Stimulated activated naive B cell treated with anti-CD40 and anti-IgM and Interleukin-4, amounts not matched to agents 10 μg/mL and 1 μg/mL and 100 μg/mL, for 72 hours (primary cell): ENCODE data around the gene HS6ST1.

ENCODE experiments used
- ATAC-seq, 2 donors: fragments of 150-1000 bp; cut with Tn5 transposase; replicated peaks; 2 replicates each; pipeline ENCODE4 v1.10.0; 2021; ENCODE audit warnings: moderate library complexity in 1 of 2
- DNase-seq: peaks from one replicate; pipeline ENCODE4 v3.0.0; 2021
- H3K27ac Mint-ChIP-seq: one replicate; pipeline ENCODE4 v1.8.0; 2022; ENCODE audit warnings: mild to moderate bottlenecking, mixed read lengths
- H3K27me3 Mint-ChIP-seq, 2 donors: one replicate each; pipeline ENCODE4 v1.8.0; 2022; ENCODE audit warnings: mixed read lengths in 2 of 2
- H3K36me3 Mint-ChIP-seq, 2 donors: one replicate each; pipeline ENCODE4 v1.8.0; 2022; ENCODE audit warnings: mixed read lengths in 2 of 2, mild to moderate bottlenecking in 1 of 2
- H3K4me1 Mint-ChIP-seq, 2 donors: one replicate each; pipeline ENCODE4 v1.8.0; 2022; ENCODE audit warnings: mixed read lengths in 2 of 2, mild to moderate bottlenecking in 1 of 2
- H3K4me3 Mint-ChIP-seq, 2 donors: one replicate each; pipeline ENCODE4 v1.8.0; 2022; ENCODE audit warnings: mild to moderate bottlenecking in 2 of 2, mixed read lengths in 2 of 2, moderate library complexity in 1 of 2
- H3K9me3 Mint-ChIP-seq, 2 donors: one replicate each; pipeline ENCODE4 v1.8.0; 2022; ENCODE audit warnings: mixed read lengths in 2 of 2, mild to moderate bottlenecking in 1 of 2

HS6ST1 gene

GRCh38 chr2:128357506-128358370 lies 39.1 kb upstream of the HS6ST1 start:
- H3K9me3 Mint-ChIP-seq, result no peaks in the 10 kb centered on the region
- H3K4me1 Mint-ChIP-seq, result no peaks in the 10 kb centered on the region
- ATAC-seq, result no peak
- no peak overlapping the region for H3K4me3 Mint-ChIP-seq
- H3K36me3 Mint-ChIP-seq, result peaks cover 0 to 4% of the 10 kb centered on the region in 2 donors
- H3K27me3 Mint-ChIP-seq, result no peaks in the 10 kb centered on the region
- H3K27ac Mint-ChIP-seq, result no peak overlapping the region
- no peak for DNase-seq

- H3K27ac Mint-ChIP-seq, result no peak overlapping the region
- no peak for ATAC-seq
- no peaks in the 10 kb centered on the region for H3K27me3 Mint-ChIP-seq
These were observed 37.5 kb upstream of the HS6ST1 start for GRCh38 chr2:128356127-128356526.

GRCh38 chr2:128354726-128355470 lies 36.2 kb upstream of the HS6ST1 start:
- H3K4me1 Mint-ChIP-seq, result no peaks in the 10 kb centered on the region
- no peak for DNase-seq
- ATAC-seq, result no peak
- H3K27me3 Mint-ChIP-seq, result no peaks in the 10 kb centered on the region
- H3K4me3 Mint-ChIP-seq, result no peak overlapping the region
- H3K9me3 Mint-ChIP-seq, result peaks cover 10 to 13% of the 10 kb centered on the region in 2 donors
- H3K27ac Mint-ChIP-seq, result no peak overlapping the region
- H3K36me3 Mint-ChIP-seq, result peaks cover 10 to 13% of the 10 kb centered on the region in 2 donors

More at GRCh38 chr2:128356127-128356526, 37.5 kb upstream of the HS6ST1 start:
- Mint-ChIP-seq H3K4me3 (no peak overlapping the region), H3K4me1 (no peaks in the 10 kb centered on the region), H3K9me3 (peaks cover 4 to 6% of the 10 kb centered on the region in 2 donors), H3K36me3 (peaks cover 8 to 11% of the 10 kb centered on the region in 2 donors)
- no peak for DNase-seq

- ATAC-seq (no peak), DNase-seq (no peak)
- no peaks in the 10 kb centered on the region for H3K27me3 Mint-ChIP-seq
- H3K4me3 Mint-ChIP-seq, result no peak overlapping the region
- H3K36me3 Mint-ChIP-seq, result peaks cover 10 to 13% of the 10 kb centered on the region in 2 donors
- H3K27ac Mint-ChIP-seq, result no peak overlapping the region
- H3K4me1 Mint-ChIP-seq, result no peaks in the 10 kb centered on the region
- peaks cover 11 to 13% of the 10 kb centered on the region in 2 donors for H3K9me3 Mint-ChIP-seq
These were observed 35.5 kb upstream of the HS6ST1 start for GRCh38 chr2:128354161-128354560.

- DNase-seq (no peak), ATAC-seq (no peak)
- Mint-ChIP-seq H3K9me3 (peaks cover 11 to 13% of the 10 kb centered on the region in 2 donors), H3K27ac (no peak overlapping the region), H3K4me3 (no peak overlapping the region), H3K36me3 (peaks cover 10 to 13% of the 10 kb centered on the region in 2 donors), H3K4me1 (no peaks in the 10 kb centered on the region), H3K27me3 (no peaks in the 10 kb centered on the region)
These were observed 32.1 kb upstream of the HS6ST1 start for GRCh38 chr2:128350736-128351135.

- Mint-ChIP-seq H3K4me3 (no peak overlapping the region), H3K4me1 (no peaks in the 10 kb centered on the region), H3K27ac (no peak overlapping the region), H3K9me3 (peaks cover 12 to 13% of the 10 kb centered on the region in 2 donors), H3K36me3 (peaks cover 10% of the 10 kb centered on the region in 2 donors), H3K27me3 (no peaks in the 10 kb centered on the region)
- ATAC-seq (no peak), DNase-seq (no peak)
These were observed 30.0 kb upstream of the HS6ST1 start for GRCh38 chr2:128348701-128349100.

GRCh38 chr2:128347701-128348539 lies 29.3 kb upstream of the HS6ST1 start:
- Mint-ChIP-seq H3K36me3 (peaks cover 10% of the 10 kb centered on the region in 2 donors), H3K27ac (no peak overlapping the region), H3K4me1 (no peaks in the 10 kb centered on the region), H3K4me3 (no peak overlapping the region), H3K9me3 (peaks cover 12 to 13% of the 10 kb centered on the region in 2 donors), H3K27me3 (no peaks in the 10 kb centered on the region)
- DNase-seq (no peak), ATAC-seq (no peak)

GRCh38 chr2:128347171-128347558 lies 28.5 kb upstream of the HS6ST1 start:
- Mint-ChIP-seq H3K36me3 (peaks cover 10 to 13% of the 10 kb centered on the region in 2 donors), H3K27ac (no peak overlapping the region), H3K4me1 (no peaks in the 10 kb centered on the region), H3K27me3 (no peaks in the 10 kb centered on the region), H3K4me3 (no peak overlapping the region), H3K9me3 (peaks cover 14 to 17% of the 10 kb centered on the region in 2 donors)
- DNase-seq, result no peak
- no peak for ATAC-seq

- Mint-ChIP-seq H3K27ac (no peak overlapping the region), H3K4me3 (no peak overlapping the region), H3K27me3 (no peaks in the 10 kb centered on the region), H3K4me1 (no peaks in the 10 kb centered on the region), H3K36me3 (peaks cover 5 to 11% of the 10 kb centered on the region in 2 donors), H3K9me3 (peaks cover 11 to 18% of the 10 kb centered on the region in 2 donors)
- no peak for ATAC-seq
- no peak for DNase-seq
These were observed 27.9 kb upstream of the HS6ST1 start for GRCh38 chr2:128346291-128347170.

GRCh38 chr2:128345436-128346165 lies 26.9 kb upstream of the HS6ST1 start:
- DNase-seq (no peak), ATAC-seq (no peak)
- H3K27me3 Mint-ChIP-seq, result no peaks in the 10 kb centered on the region

GRCh38 chr2:128344101-128344500 lies 25.4 kb upstream of the HS6ST1 start:
- no peaks in the 10 kb centered on the region for H3K27me3 Mint-ChIP-seq
- peaks cover 0 to 4% of the 10 kb centered on the region in 2 donors for H3K36me3 Mint-ChIP-seq
- DNase-seq, result no peak

More at GRCh38 chr2:128345436-128346165, 26.9 kb upstream of the HS6ST1 start:
- Mint-ChIP-seq H3K9me3 (peaks cover 13 to 15% of the 10 kb centered on the region in 2 donors), H3K27ac (no peak overlapping the region), H3K4me3 (no peak overlapping the region), H3K4me1 (no peaks in the 10 kb centered on the region), H3K36me3 (peaks cover 2 to 4% of the 10 kb centered on the region in 2 donors)

GRCh38 chr2:128343459-128343858 lies 24.8 kb upstream of the HS6ST1 start:
- no peak for DNase-seq
- Mint-ChIP-seq H3K4me1 (peaks cover 0 to 4% of the 10 kb centered on the region in 2 donors), H3K4me3 (no peak overlapping the region), H3K27me3 (no peaks in the 10 kb centered on the region), H3K9me3 (peaks cover 12 to 15% of the 10 kb centered on the region in 2 donors), H3K27ac (no peak overlapping the region), H3K36me3 (peaks cover 0 to 4% of the 10 kb centered on the region in 2 donors)
- ATAC-seq, result no peak

More at GRCh38 chr2:128344101-128344500, 25.4 kb upstream of the HS6ST1 start:
- Mint-ChIP-seq H3K4me3 (no peak overlapping the region), H3K4me1 (peaks cover 0 to 4% of the 10 kb centered on the region in 2 donors), H3K27ac (no peak overlapping the region), H3K9me3 (peaks cover 12 to 15% of the 10 kb centered on the region in 2 donors)
- no peak for ATAC-seq
